ENCODE data around the gene LZTS3. TPM values are rescaled to one million over a fixed set of nuclear protein-coding genes. Genes with fewer than 3 reads are reported as not detected.

Gene LZTS3
- total RNA-seq, 1 experiment from 2014 or later: 32.6 TPM

DNA sequence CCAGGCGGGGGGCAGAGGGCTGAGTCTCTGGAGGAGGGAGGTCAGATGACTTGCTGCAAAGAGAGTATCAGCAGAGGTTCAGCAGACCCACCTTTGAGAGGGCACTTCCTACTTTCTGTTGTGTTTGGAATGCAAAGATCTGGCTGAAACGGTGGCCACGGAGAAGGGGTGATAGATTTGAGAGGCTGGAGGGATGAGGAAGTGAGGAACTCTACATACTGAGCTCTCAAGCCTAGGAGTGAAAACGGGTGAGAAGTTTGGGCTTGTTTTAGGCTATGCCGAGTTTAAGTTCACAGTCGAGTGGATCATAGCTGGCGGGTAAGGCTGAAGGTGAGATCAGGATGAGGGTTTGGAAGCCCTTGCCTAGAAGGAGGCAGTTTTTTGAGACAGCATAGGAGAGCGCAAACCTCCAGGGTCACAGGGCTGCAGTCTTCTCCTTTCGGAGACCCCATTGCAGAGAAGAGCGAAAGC is 35.5 kb upstream of the LZTS3 start:
- H3K4me3 Mint-ChIP-seq: peak overlapping the region; percentile 88
- H3K9me3 Mint-ChIP-seq: no peaks in the 10 kb centered on the region
- H3K4me1 Mint-ChIP-seq: peaks cover 13% of the 10 kb centered on the region
- CTCF ChIA-PET: interaction anchor here (0.6 to 3.1 kb wide), 5 partner anchors 10 to 155 kb away, joined by 3 to 16 read pairs (median 5); no protein-coding TSS in a partner anchor
- ATAC-seq: no peak; the same call in 1 of the 2 replicates
- no peak for DNase-seq (ENCODE audit: low spot score)
- POLR2A ChIA-PET: interaction anchor here (0.6 to 1.6 kb wide), 2 partner anchors 30 to 1518 kb away, joined by 3 to 5 read pairs; partner anchors contain the start of gene SLC4A11
- H3K36me3 Mint-ChIP-seq: peaks cover 13% of the 10 kb centered on the region
- H3K27ac Mint-ChIP-seq: peak overlapping the region; percentile 89
- no peaks in the 10 kb centered on the region for H3K27me3 Mint-ChIP-seq (ENCODE audit: low read depth)
- TF ChIP-seq, protein P1, sequence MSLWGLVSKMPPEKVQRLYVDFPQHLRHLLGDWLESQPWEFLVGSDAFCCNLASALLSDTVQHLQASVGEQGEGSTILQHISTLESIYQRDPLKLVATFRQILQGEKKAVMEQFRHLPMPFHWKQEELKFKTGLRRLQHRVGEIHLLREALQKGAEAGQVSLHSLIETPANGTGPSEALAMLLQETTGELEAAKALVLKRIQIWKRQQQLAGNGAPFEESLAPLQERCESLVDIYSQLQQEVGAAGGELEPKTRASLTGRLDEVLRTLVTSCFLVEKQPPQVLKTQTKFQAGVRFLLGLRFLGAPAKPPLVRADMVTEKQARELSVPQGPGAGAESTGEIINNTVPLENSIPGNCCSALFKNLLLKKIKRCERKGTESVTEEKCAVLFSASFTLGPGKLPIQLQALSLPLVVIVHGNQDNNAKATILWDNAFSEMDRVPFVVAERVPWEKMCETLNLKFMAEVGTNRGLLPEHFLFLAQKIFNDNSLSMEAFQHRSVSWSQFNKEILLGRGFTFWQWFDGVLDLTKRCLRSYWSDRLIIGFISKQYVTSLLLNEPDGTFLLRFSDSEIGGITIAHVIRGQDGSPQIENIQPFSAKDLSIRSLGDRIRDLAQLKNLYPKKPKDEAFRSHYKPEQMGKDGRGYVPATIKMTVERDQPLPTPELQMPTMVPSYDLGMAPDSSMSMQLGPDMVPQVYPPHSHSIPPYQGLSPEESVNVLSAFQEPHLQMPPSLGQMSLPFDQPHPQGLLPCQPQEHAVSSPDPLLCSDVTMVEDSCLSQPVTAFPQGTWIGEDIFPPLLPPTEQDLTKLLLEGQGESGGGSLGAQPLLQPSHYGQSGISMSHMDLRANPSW (CRISPR knock-in tag; conservative IDR thresholded peaks at IDR 0.05; ENCODE audit: low read depth): no peak

DNA sequence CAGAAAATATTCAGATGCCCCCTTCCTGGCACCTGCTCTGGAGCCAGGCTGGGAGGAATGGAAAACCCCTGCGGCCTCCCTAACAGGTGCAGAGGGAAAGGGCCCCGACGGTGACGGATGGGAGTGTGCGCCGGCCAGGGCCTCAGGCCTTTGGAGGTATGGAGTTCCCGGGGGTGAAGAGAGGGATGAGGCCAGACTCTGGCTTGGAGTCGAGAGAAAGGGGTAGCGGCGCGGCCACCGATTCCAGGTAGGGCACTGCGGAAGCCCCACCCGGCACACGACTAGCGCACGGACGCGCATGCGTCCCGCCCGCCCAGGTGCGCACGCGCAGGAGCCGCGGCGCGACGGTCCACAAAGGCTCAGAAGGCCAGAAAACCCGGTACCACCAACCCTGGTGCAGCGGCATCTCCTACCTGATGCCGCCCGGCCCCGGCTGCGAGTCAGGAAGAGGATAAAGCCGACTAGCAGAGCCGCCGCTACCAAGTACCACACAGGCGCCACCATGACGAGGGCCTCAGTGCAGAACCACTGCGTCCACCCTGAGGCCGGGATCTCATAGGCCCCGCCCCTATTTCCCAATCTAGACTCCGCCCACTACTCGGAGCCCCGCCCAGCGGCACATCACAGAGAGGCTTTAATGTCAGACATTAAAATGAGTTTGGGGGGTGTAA is 30.9 kb upstream of the LZTS3 start, which contains the start of gene DDRGK1:
DDRGK1 (minus strand) TSS at position 559 of the 671 bp plus-strand sequence; CDS start at position 504, 55 bp downstream.
- POLR2A ChIA-PET: no interaction called here
- DNase-seq (ENCODE audit: low spot score) (peak; percentile 90), ATAC-seq (peak; percentile 83)
- H3K4me1 Mint-ChIP-seq: peaks cover 10% of the 10 kb centered on the region
- CTCF ChIA-PET: interaction anchor here (0.7 to 2.0 kb wide), 5 partner anchors 15 to 171 kb away, joined by 3 to 8 read pairs (median 5); partner anchors contain the start of gene SLC4A11
- peaks cover 23% of the 10 kb centered on the region for H3K36me3 Mint-ChIP-seq
- peak within 1 kb of the TSS; percentile 94 for H3K4me3 Mint-ChIP-seq
- H3K27ac Mint-ChIP-seq: peak within 1 kb of the TSS; percentile 95
- no peaks in the 10 kb centered on the region for H3K9me3 Mint-ChIP-seq
- no peaks in the 10 kb centered on the region for H3K27me3 Mint-ChIP-seq (ENCODE audit: low read depth)
- TF ChIP-seq CBFB (CRISPR knock-in tag; IDR thresholded peaks at IDR 0.05; ENCODE audit: low read depth): 0 out of 2 replicates have a peak, but pooled peaks have one; percentile 70
- no peak for TF ChIP-seq SMAD4 (CRISPR knock-in tag; IDR thresholded peaks at IDR 0.05)
- no peak for TF ChIP-seq ZNF396 (CRISPR knock-in tag; IDR thresholded peaks at IDR 0.05; ENCODE audit: borderline replicate concordance)
- no peak for TF ChIP-seq TCF7 (CRISPR knock-in tag; IDR thresholded peaks at IDR 0.05; ENCODE audit: low read depth)
- TF ChIP-seq, protein P2, sequence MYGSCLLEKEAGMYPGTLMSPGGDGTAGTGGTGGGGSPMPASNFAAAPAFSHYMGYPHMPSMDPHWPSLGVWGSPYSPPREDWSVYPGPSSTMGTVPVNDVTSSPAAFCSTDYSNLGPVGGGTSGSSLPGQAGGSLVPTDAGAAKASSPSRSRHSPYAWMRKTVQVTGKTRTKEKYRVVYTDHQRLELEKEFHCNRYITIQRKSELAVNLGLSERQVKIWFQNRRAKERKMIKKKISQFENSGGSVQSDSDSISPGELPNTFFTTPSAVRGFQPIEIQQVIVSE (CRISPR knock-in tag; IDR thresholded peaks at IDR 0.05; ENCODE audit: borderline replicate concordance): no peak
- TF ChIP-seq JUN (CRISPR knock-in tag; IDR thresholded peaks at IDR 0.05): no peak; the same call in 1 of the 2 replicates
- TF ChIP-seq, protein P3, sequence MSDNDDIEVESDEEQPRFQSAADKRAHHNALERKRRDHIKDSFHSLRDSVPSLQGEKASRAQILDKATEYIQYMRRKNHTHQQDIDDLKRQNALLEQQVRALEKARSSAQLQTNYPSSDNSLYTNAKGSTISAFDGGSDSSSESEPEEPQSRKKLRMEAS (CRISPR knock-in tag; IDR thresholded peaks at IDR 0.05): peak; percentile 84
- TF ChIP-seq, protein P4, sequence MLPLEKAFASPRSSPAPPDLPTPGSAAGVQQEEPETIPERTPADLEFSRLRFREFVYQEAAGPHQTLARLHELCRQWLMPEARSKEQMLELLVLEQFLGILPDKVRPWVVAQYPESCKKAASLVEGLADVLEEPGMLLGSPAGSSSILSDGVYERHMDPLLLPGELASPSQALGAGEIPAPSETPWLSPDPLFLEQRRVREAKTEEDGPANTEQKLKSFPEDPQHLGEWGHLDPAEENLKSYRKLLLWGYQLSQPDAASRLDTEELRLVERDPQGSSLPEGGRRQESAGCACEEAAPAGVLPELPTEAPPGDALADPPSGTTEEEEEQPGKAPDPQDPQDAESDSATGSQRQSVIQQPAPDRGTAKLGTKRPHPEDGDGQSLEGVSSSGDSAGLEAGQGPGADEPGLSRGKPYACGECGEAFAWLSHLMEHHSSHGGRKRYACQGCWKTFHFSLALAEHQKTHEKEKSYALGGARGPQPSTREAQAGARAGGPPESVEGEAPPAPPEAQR (CRISPR knock-in tag; IDR thresholded peaks at IDR 0.05): no peak
- TF ChIP-seq, protein P5, sequence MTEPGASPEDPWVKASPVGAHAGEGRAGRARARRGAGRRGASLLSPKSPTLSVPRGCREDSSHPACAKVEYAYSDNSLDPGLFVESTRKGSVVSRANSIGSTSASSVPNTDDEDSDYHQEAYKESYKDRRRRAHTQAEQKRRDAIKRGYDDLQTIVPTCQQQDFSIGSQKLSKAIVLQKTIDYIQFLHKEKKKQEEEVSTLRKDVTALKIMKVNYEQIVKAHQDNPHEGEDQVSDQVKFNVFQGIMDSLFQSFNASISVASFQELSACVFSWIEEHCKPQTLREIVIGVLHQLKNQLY (CRISPR knock-in tag; IDR thresholded peaks at IDR 0.05): no peak
- no peak for TF ChIP-seq ZNF219 (CRISPR knock-in tag; IDR thresholded peaks at IDR 0.05; ENCODE audit: borderline replicate concordance)
- TF ChIP-seq ZNF232 (CRISPR knock-in tag; IDR thresholded peaks at IDR 0.05): no peak
- TF ChIP-seq, protein P6, sequence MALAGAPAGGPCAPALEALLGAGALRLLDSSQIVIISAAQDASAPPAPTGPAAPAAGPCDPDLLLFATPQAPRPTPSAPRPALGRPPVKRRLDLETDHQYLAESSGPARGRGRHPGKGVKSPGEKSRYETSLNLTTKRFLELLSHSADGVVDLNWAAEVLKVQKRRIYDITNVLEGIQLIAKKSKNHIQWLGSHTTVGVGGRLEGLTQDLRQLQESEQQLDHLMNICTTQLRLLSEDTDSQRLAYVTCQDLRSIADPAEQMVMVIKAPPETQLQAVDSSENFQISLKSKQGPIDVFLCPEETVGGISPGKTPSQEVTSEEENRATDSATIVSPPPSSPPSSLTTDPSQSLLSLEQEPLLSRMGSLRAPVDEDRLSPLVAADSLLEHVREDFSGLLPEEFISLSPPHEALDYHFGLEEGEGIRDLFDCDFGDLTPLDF (CRISPR knock-in tag; IDR thresholded peaks at IDR 0.05): no peak
- TF ChIP-seq, protein P7, sequence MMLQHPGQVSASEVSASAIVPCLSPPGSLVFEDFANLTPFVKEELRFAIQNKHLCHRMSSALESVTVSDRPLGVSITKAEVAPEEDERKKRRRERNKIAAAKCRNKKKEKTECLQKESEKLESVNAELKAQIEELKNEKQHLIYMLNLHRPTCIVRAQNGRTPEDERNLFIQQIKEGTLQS (CRISPR knock-in tag; conservative IDR thresholded peaks at IDR 0.05): no peak
- TF ChIP-seq, protein P8, sequence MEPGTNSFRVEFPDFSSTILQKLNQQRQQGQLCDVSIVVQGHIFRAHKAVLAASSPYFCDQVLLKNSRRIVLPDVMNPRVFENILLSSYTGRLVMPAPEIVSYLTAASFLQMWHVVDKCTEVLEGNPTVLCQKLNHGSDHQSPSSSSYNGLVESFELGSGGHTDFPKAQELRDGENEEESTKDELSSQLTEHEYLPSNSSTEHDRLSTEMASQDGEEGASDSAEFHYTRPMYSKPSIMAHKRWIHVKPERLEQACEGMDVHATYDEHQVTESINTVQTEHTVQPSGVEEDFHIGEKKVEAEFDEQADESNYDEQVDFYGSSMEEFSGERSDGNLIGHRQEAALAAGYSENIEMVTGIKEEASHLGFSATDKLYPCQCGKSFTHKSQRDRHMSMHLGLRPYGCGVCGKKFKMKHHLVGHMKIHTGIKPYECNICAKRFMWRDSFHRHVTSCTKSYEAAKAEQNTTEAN (CRISPR knock-in tag; IDR thresholded peaks at IDR 0.05): no peak
- TF ChIP-seq, protein P9, sequence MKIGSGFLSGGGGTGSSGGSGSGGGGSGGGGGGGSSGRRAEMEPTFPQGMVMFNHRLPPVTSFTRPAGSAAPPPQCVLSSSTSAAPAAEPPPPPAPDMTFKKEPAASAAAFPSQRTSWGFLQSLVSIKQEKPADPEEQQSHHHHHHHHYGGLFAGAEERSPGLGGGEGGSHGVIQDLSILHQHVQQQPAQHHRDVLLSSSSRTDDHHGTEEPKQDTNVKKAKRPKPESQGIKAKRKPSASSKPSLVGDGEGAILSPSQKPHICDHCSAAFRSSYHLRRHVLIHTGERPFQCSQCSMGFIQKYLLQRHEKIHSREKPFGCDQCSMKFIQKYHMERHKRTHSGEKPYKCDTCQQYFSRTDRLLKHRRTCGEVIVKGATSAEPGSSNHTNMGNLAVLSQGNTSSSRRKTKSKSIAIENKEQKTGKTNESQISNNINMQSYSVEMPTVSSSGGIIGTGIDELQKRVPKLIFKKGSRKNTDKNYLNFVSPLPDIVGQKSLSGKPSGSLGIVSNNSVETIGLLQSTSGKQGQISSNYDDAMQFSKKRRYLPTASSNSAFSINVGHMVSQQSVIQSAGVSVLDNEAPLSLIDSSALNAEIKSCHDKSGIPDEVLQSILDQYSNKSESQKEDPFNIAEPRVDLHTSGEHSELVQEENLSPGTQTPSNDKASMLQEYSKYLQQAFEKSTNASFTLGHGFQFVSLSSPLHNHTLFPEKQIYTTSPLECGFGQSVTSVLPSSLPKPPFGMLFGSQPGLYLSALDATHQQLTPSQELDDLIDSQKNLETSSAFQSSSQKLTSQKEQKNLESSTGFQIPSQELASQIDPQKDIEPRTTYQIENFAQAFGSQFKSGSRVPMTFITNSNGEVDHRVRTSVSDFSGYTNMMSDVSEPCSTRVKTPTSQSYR (CRISPR knock-in tag; IDR thresholded peaks at IDR 0.05): no peak
- TF ChIP-seq, protein P10, sequence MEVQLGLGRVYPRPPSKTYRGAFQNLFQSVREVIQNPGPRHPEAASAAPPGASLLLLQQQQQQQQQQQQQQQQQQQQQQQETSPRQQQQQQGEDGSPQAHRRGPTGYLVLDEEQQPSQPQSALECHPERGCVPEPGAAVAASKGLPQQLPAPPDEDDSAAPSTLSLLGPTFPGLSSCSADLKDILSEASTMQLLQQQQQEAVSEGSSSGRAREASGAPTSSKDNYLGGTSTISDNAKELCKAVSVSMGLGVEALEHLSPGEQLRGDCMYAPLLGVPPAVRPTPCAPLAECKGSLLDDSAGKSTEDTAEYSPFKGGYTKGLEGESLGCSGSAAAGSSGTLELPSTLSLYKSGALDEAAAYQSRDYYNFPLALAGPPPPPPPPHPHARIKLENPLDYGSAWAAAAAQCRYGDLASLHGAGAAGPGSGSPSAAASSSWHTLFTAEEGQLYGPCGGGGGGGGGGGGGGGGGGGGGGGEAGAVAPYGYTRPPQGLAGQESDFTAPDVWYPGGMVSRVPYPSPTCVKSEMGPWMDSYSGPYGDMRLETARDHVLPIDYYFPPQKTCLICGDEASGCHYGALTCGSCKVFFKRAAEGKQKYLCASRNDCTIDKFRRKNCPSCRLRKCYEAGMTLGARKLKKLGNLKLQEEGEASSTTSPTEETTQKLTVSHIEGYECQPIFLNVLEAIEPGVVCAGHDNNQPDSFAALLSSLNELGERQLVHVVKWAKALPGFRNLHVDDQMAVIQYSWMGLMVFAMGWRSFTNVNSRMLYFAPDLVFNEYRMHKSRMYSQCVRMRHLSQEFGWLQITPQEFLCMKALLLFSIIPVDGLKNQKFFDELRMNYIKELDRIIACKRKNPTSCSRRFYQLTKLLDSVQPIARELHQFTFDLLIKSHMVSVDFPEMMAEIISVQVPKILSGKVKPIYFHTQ (CRISPR knock-in tag; IDR thresholded peaks at IDR 0.05): no peak
- TF ChIP-seq NFE2L1 (CRISPR knock-in tag; IDR thresholded peaks at IDR 0.05): no peak

All from WTC11 (cell line).